HG02884 (cell line): Measurements from ENCODE around the gene BLOC1S1.
A peak's percentile ranks its signal among the peaks of the same experiment; 100 is the strongest.

Experiments
- ATAC-seq: cut with Tn5 transposase; IDR thresholded peaks from one replicate; pipeline ENCODE4 v1.9.1; 2021; ENCODE audit warnings: mild to moderate bottlenecking, moderate library complexity; ENCODE audit not compliant: unreplicated experiment

The BLOC1S1 gene

DNA sequence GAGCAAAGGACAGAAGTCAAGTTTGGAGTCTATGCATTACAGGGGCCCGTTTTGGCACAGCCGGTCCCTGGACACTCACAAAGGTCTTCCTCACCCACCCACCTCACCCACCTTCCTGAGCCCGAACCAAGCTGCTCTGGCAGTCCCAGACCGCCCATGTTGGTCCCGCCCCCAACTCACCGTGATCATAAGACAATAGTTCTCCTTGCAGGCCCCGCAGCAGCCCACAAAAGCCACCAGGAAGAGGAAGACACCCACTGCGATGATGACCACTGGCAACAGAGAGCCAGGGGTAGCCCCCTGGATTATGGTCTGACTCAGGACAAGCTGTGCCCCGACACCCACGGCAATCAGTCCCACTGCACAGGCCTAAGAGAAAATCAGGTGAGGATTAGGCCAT lies 11.1 kb downstream of the BLOC1S1 start:
- no peak for ATAC-seq

- ATAC-seq, result no peak
These were observed 11.9 kb downstream of the BLOC1S1 start for GRCh38 chr12:55727643-55728185.

GRCh38 chr12:55728186-55728938 lies 12.5 kb downstream of the BLOC1S1 start:
- ATAC-seq, result peak; percentile 8

GRCh38 chr12:55728939-55729818 lies 13.3 kb downstream of the BLOC1S1 start, which contains the start of gene CD63:
Gene CD63, minus strand, starts transcription at chr12:55729009. Its CDS starts 668 bp downstream, at chr12:55728341.
- peak; percentile 51 for ATAC-seq

- ATAC-seq, result peak; percentile 44
These were observed 14.3 kb downstream of the BLOC1S1 start for GRCh38 chr12:55729819-55730818.

GRCh38 chr12:55732288-55732687 lies 16.4 kb downstream of the BLOC1S1 start:
- no peak for ATAC-seq

- ATAC-seq, result no peak
These were observed 17.2 kb downstream of the BLOC1S1 start for GRCh38 chr12:55733021-55733555.

DNA sequence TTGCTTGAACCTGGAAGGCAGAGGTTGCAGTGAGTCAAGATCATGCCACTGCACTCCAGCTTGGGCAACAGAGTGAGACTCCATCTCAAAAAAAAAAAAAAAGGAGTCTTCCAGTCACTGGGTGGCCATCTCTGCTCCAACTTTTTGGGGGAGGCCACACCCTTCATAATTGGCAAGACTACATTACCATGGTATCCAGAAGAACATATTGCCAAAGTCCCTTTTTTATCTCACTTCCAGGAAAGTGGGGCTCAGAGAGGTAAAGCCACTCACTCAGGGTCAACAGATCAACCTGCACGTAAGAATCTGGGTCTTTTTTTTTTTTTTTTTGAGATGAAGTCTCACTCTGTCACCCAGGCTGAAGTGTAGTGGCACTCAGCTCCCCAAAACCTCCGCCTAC lies 18.0 kb downstream of the BLOC1S1 start:
- no peak for ATAC-seq

DNA sequence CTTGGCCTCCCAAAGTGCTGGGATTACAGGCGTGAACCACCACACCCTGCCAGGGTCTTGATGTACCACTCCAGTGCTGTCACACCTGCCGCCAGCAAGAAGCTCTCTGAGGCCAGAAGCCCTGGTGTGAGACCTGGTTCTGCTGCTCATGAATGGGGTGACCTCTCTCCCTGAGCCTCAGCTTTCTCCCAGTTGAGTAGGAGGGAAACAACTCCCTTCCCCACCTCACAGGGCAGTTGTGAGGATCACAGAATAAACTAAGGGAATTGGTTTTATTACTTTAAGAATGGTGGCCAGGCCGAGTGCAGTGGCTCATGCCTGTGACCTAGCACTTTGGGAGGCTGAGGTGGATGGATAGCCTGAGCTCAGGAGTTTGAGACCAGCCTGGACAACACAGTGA lies 18.7 kb downstream of the BLOC1S1 start:
- no peak for ATAC-seq

- no peak for ATAC-seq
These were observed 20.2 kb downstream of the BLOC1S1 start for GRCh38 chr12:55736076-55736475.

GRCh38 chr12:55736780-55737580 lies 21.1 kb downstream of the BLOC1S1 start:
- ATAC-seq, result no peak

GRCh38 chr12:55737581-55738122 lies 21.8 kb downstream of the BLOC1S1 start:
- ATAC-seq, result no peak

DNA sequence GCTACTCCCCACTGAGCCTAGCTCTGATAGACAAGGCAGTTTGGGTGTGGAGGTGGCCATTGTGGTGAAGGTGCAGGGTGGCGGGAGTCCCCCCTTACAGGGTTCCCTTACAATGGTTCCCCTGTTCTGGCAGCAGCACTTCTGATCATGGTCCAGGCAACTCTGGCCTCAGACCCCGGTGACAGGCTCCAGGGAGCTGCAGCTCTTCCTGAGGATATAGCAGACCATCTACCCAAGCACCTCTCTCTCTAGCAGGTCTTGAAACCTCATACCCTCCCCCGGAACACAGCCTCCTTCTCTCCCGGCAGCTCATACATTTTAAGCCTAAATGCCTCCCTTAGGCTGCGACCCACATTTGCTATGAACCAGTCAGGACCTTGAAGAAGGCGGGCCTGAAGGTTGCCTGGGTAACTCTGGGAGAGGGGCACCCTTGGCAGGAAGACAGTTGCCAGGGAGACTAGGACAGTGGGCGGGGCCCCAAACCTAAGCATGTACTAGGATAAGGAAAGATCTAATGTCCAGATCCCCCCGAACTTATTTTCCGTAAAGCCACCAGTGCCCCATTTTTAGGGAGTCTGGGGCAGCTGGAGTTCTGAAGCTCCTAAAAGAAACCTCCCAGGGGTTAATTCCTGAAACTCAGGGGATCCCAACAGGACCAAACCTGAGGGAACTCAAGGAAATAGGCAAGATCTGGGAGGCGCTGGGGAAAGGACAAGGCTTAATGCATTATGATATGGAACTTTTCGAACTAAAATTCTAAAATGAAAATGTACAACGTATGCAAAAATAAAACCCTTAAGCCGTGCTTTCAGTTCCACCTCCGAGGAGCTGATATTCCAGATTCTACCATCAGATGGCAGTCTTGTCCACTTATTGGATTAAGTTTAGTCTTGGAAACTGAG lies 22.5 kb downstream of the BLOC1S1 start:
- peak; percentile 77 for ATAC-seq

- no peak for ATAC-seq
These were observed 23.2 kb downstream of the BLOC1S1 start for GRCh38 chr12:55739025-55739378.

DNA sequence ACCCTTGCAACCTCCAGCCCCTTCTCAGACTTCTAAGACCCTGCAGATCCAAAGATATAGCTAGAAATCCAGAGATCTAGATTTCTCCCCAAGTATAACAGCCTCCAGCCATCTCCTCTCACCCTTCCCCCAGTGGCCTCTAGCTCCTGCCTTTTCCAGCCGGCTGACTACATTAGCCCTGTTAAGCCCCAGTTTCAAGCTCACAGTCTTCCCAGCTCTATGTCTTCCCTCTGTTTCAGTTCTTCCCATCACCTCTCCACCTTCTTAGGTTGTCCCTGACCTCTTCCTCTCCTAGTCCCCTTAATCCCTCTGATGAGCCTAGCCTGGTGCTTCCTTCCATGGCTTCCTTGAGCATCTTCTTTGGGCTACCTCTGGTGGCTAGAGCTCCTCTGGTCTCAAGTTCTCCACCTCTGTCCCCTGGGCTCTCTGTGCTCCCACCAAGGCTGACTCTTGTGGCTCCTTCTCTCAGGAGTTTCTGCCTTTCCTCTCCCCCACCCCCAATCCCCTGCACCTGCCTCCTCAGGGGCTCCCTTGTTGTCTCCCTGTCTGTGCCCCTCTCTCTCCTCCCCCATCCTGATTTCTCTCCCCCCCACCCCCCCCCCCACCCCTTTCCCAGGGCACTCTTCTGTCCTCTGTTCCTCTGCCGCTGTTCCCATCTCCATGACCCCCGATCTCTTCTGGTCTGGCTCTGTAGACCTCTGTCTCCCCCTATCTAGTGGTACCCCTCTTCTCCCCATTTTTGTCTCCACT lies 26.3 kb downstream of the BLOC1S1 start:
- ATAC-seq, result no peak

- ATAC-seq, result peak; percentile 37
These were observed 27.0 kb downstream of the BLOC1S1 start, which contains the start of gene GDF11 for GRCh38 chr12:55742719-55743405. Gene GDF11, plus strand, starts transcription at chr12:55743122. Its CDS starts 195 bp downstream, at chr12:55743317.
